Psoas muscle (tissue), 8 donors: ENCODE results near the gene GAP43. TPM values are rescaled to one million over a fixed set of nuclear protein-coding genes. Genes with fewer than 3 reads are reported as not detected.

Source experiments
- ATAC-seq, 4 donors: fragments of 200-7000 bp; cut with Tn5 transposase; one replicate each; pipeline ENCODE4 v1.9.1; 2020; ENCODE audit warnings: moderate library complexity in 3 of 4, mild to moderate bottlenecking in 2 of 4
- DNase-seq, 2 donors: peaks; one replicate each; pipeline ENCODE4 v3.0.0-alpha.2; 2020
- H3K27ac ChIP-seq: fragments of 200-600 bp; one replicate; pipeline ENCODE4 v1.8.0; 2022
- H3K27me3 ChIP-seq, 3 donors: fragments of 200-600 bp in 1 of 3; one replicate each; pipeline versions ENCODE4 v1.6.1 to v1.8.0; 2013 to 2022; ENCODE audit warnings: low read length in 2 of 3, mild to moderate bottlenecking in 2 of 3, moderate library complexity in 1 of 3; ENCODE audit not compliant: insufficient read depth in 3 of 3
- H3K36me3 ChIP-seq, 2 donors: fragments of 200-600 bp in 1 of 2; one replicate each; pipeline versions ENCODE4 v1.6.1 to v1.8.0; 2013 to 2022; ENCODE audit warnings: low read depth in 1 of 2, mild to moderate bottlenecking in 1 of 2, moderate library complexity in 1 of 2; ENCODE audit not compliant: insufficient read depth in 1 of 2
- H3K4me1 ChIP-seq: fragments of 200-600 bp; one replicate; pipeline ENCODE4 v1.8.0; 2022
- H3K4me3 ChIP-seq: fragments of 200-600 bp; one replicate; pipeline ENCODE4 v1.8.0; 2022; ENCODE audit warnings: mild to moderate bottlenecking
- H3K9me3 ChIP-seq: fragments of 200-600 bp; one replicate; pipeline ENCODE4 v1.8.0; 2022
- CTCF ChIP-seq: fragments of 200-600 bp; IDR thresholded peaks from one replicate; pipeline ENCODE4 v1.8.0; 2022; ENCODE audit warnings: antibody characterized with exemption
- WGBS, 3 donors: extraction: QIAGEN DNeasy Blood & Tissue Kit; methylation state at CpG; one replicate each; pipeline versions ENCODE4 v1.1.6 to v1.1.7; 2013; 5-methylcytosine and 5-hydroxymethylcytosine counted together
- intact Hi-C, 2 donors: fragments of 100-400 bp; cut with DNase I; formaldehyde crosslinking; loops; one replicate each; pipeline versions ENCODE4 v1.11.0 to v1.14.2; 2022
- polyA plus RNA-seq, 3 donors: library from polyadenylated mRNA; stranded (reverse); fragments of 200-250 nt; gene quantifications; one replicate each; pipeline ENCODE4 v1.2.3, GENCODE V29; 2013
- total RNA-seq, 4 donors: library from RNA; stranded (reverse); fragmentation: NEBNext Ultra II Directional in 2 of 4; extraction: Animal tissue kit (Norgen Biotek cat#: 25700) in 2 of 4; gene quantifications; one replicate each; pipeline versions ENCODE4 v1.2.1 to v1.2.4, GENCODE V29; 2021 to 2023
- donor health status: healthy with polysubstance abuse.
- donor health status: DM: no; HTN: no; CAD: no; lungs with moderate emphysema.
- donor health status: Bipolar disorder and iron deficiency.
- donor health status: healthy.
- donor health status: DM: yes; HTN: yes; CAD: no.
- donor health status: DM: no; HTN: no; CAD: no.
- donor health status: DM: no; HTN: no; CAD: no.
- donor health status: DM: yes; HTN: yes; CAD: no.

GAP43 gene
- total and polyA plus RNA-seq, 7 donors = 0.05 to 0.56 (median 0.35) TPM; not detected in 2

- intact Hi-C loops = no loop called here
- Histone ChIP-seq H3K36me3 (no peaks in the 10 kb centered on the region), H3K9me3 (no peaks in the 10 kb centered on the region), H3K4me1 (peaks cover 12% of the 10 kb centered on the region), H3K27ac (no peak overlapping the region), H3K4me3 (no peak overlapping the region), H3K27me3 (no peaks in the 10 kb centered on the region)
- WGBS, 3 donors = 51 to 62% (median 58%) methylated on average over 3 of the region's 3 CpGs
- DNase-seq (no peak), ATAC-seq (peak in 2 of 4 donors; percentile 40 to 57)
- no peak for TF ChIP-seq CTCF
Observed at GRCh38 chr3:115673881-115674280, 50.6 kb downstream of the GAP43 start.

GRCh38 chr3:115676336-115676735 is 53.0 kb downstream of the GAP43 start:
- Histone ChIP-seq H3K36me3 (no peaks in the 10 kb centered on the region), H3K4me3 (no peak overlapping the region), H3K27ac (no peak overlapping the region), H3K4me1 (peaks cover 10% of the 10 kb centered on the region), H3K27me3 (no peaks in the 10 kb centered on the region), H3K9me3 (no peaks in the 10 kb centered on the region)
- intact Hi-C loops = no loop called here
- ATAC-seq (no peak), DNase-seq (no peak)
- no peak for TF ChIP-seq CTCF
- WGBS, 3 donors = 84 to 94% (median 89%) methylated on average over 9 of the region's 9 CpGs

- intact Hi-C loops = no loop called here
- Histone ChIP-seq H3K27me3 (no peaks in the 10 kb centered on the region), H3K36me3 (no peaks in the 10 kb centered on the region), H3K9me3 (no peaks in the 10 kb centered on the region), H3K27ac (no peak overlapping the region), H3K4me3 (no peak overlapping the region), H3K4me1 (no peaks in the 10 kb centered on the region)
- no peak for DNase-seq
- no peak for TF ChIP-seq CTCF
- no peak for ATAC-seq
- 64 to 75% (median 66%) methylated on average over 2 of the region's 2 CpGs for WGBS, 3 donors
Observed at GRCh38 chr3:115680803-115681345, 57.6 kb downstream of the GAP43 start.

GRCh38 chr3:115681736-115682135 is 58.4 kb downstream of the GAP43 start:
- H3K27ac ChIP-seq = no peak overlapping the region
- ATAC-seq = no peak

More at GRCh38 chr3:115681736-115682135, 58.4 kb downstream of the GAP43 start:
- no peaks in the 10 kb centered on the region for H3K27me3 ChIP-seq
- no peak for DNase-seq
- no peak overlapping the region for H3K4me3 ChIP-seq
- TF ChIP-seq CTCF = no peak
- no peaks in the 10 kb centered on the region for H3K4me1 ChIP-seq
- H3K9me3 ChIP-seq = no peaks in the 10 kb centered on the region
- intact Hi-C loops = no loop called here
- no peaks in the 10 kb centered on the region for H3K36me3 ChIP-seq
